GM10248 (cell line): ENCODE measurements around the gene SLC34A3.

Experiments used
- CTCF ChIA-PET: fragments of 300-600 bp; sonication (Branson Sonifier 250); formaldehyde crosslinking; extraction: SDS; loops from one replicate; lab custom pipeline; 2021; ENCODE audit warnings: antibody characterized with exemption; lab: Yijun Ruan, JAX
- POLR2A ChIA-PET: fragments of 350-650 bp; sonication (Branson Sonifier 250); formaldehyde crosslinking; extraction: SDS; loops from one replicate; lab custom pipeline; 2020; ENCODE audit warnings: antibody characterized with exemption; lab: Yijun Ruan, JAX
- DNase-seq: peaks from one replicate; pipeline ENCODE4 v3.0.0; 2012; ENCODE audit errors: extremely low spot score
- TF ChIP-seq, protein P1 (sequence below): IDR thresholded peaks from 2 replicates; pipeline ENCODE4 v1.5.1; 2012; ENCODE audit warnings: mild to moderate bottlenecking, low read depth; ENCODE audit errors: extremely low read depth, missing control alignments, control extremely low read depth

The SLC34A3 gene

DNA sequence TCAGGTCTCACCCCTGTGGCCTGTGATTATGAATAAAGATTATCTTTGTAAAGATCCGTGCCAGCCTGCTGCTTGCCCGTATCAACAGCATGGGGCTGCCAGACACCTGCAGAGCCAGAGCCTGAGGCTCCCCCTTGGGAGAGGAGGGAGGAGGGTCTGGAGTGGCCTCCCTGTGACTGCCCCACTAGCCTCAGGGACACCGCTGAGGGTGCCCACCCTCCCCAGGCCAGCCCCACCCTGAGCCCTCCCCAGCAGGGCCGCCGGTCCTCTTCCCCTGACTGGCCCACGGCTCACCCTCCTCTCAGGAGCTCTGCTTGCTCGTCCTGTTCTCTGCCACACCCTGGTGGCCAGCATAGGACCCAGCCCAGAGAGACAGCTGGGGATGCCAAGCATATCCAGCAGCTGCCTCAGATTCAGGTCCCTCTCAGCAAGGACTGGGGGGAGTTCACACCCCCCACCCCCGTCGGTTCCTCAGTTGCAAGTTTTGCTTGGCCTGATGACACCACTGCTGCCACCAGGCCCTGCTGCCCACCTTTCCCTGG, 40.3 kb upstream of the SLC34A3 start:
- no peak for DNase-seq
- ChIA-PET CTCF (interaction anchor here (0.9 to 4.0 kb wide), 8 partner anchors 10 to 44 kb away, joined by 3 to 18 read pairs (median 12); partner anchors contain the start of genes CYSRT1, RNF208, RNF224 and TPRN), POLR2A (no interaction called here)
- TF ChIP-seq, protein P1, sequence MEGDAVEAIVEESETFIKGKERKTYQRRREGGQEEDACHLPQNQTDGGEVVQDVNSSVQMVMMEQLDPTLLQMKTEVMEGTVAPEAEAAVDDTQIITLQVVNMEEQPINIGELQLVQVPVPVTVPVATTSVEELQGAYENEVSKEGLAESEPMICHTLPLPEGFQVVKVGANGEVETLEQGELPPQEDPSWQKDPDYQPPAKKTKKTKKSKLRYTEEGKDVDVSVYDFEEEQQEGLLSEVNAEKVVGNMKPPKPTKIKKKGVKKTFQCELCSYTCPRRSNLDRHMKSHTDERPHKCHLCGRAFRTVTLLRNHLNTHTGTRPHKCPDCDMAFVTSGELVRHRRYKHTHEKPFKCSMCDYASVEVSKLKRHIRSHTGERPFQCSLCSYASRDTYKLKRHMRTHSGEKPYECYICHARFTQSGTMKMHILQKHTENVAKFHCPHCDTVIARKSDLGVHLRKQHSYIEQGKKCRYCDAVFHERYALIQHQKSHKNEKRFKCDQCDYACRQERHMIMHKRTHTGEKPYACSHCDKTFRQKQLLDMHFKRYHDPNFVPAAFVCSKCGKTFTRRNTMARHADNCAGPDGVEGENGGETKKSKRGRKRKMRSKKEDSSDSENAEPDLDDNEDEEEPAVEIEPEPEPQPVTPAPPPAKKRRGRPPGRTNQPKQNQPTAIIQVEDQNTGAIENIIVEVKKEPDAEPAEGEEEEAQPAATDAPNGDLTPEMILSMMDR = no peak

DNA sequence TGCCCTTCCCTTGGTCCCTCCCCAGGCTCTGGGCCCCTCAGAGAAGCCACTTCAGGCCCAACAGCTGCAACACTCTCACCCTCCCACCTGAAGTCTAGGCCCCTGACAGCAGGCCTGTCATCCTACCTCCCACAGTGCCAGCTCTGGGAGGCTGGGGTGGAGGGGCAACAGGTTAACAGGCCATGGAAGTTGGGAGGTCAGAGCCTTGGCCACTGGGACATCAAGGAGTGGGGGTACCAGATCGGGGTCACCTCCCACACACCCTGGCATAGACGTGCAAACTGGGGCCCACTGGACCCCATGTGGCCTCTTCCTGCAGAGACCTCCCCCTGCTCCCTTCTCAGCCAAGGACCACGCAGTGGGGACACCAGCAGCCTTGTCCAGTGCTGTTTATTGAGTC, 39.5 kb upstream of the SLC34A3 start:
- TF ChIP-seq, protein P1 = no peak
- ChIA-PET POLR2A (no interaction called here), CTCF (interaction anchor here (1.7 to 4.0 kb wide), 2 partner anchors 36 to 45 kb away, joined by 9 to 17 read pairs; partner anchors contain the start of gene RNF224)
- DNase-seq = no peak

DNA sequence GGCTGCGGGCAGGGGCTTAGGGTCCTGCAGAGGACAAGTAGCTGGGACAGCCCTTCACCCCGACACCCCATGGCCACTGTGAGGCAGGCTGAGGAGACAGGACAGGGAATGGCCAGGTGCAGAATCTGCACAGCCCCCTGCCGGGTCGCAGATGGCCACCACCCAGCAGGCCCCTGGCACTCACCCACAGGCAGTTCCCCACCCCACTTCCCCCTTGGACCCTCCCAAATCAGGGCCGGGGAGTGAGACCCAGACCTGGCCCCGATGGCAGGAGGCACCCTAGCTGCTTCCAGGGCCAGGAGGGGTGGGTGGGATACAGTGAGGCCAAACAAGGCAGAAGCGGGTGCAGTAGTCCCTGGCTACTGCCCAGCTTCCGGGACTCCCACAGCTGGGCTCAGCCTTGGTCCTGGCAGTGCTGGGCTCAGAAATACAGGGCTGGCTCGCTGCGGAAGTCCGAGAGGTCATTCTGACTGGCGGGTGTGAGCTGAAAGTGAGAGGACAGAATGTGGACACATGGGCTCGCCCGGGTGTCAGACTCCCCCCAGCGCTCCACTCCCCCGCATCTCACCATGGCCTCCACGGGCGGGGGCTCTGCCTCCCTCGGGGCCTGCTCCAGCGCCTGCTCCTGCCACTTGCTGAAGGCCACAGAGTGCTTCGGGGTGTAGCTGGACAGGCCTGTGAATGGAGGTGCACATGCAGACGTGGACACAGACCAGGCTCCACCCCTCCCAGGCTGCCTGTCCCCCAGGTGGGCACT, 38.8 kb upstream of the SLC34A3 start:
- no peak for DNase-seq
- ChIA-PET POLR2A (no interaction called here), CTCF (interaction anchor here (1.7 to 4.0 kb wide), 2 partner anchors 35 to 45 kb away, joined by 9 to 17 read pairs; partner anchors contain the start of gene RNF224)
- TF ChIP-seq, protein P1 = no peak

DNA sequence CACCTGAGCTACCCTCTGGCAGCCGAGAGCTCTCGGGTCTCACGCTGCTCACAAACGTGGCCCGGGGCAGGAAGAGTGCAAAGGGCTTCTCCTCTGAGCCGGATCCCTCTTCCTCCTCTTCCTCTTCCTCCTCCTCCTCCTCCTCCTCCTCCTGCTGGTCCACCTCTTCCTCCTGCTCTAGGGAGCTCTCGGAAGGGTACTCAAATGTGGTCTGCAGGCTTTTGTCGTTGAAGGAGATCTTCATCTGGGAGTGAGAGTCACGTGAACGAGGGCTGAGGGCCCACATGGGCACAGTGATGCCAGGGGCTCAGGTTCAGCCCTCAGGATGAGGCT, 38.3 kb upstream of the SLC34A3 start:
- POLR2A ChIA-PET = interaction anchor here (0.6 kb wide), 1 partner anchor 24 kb away, joined by 4 read pairs; no protein-coding TSS in a partner anchor
- TF ChIP-seq, protein P1 = no peak
- DNase-seq = no peak
- CTCF ChIA-PET = interaction anchor here (1.3 to 4.0 kb wide), 3 partner anchors 17 to 44 kb away, joined by 3 to 17 read pairs (median 9); partner anchors contain the start of gene RNF224

DNA sequence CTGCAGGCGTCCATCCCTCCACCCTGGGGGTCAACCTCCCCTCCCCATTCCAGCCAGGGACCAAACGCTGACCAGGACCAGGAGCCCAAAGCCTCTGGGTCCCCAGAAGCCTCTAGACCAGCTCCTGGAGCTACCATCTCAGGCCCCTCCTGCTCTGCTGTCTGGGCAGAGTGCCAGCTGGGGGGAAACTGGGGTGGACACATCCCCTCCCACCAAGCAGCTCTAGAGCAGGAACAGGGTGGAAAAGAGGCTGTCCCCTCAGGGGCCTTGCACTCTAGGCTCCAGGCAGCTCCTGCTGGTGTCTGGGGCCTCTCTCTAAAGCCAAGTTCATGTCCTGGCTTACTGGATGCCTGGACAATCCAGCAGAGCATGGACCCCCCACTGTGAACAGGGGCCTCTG, 37.8 kb upstream of the SLC34A3 start:
- DNase-seq = no peak
- TF ChIP-seq, protein P1 = no peak
- ChIA-PET CTCF (interaction anchor here (1.3 to 4.0 kb wide), 3 partner anchors 17 to 44 kb away, joined by 3 to 17 read pairs (median 9); partner anchors contain the start of gene RNF224), POLR2A (interaction anchor here (0.6 kb wide), 1 partner anchor 23 kb away, joined by 4 read pairs; no protein-coding TSS in a partner anchor)

DNA sequence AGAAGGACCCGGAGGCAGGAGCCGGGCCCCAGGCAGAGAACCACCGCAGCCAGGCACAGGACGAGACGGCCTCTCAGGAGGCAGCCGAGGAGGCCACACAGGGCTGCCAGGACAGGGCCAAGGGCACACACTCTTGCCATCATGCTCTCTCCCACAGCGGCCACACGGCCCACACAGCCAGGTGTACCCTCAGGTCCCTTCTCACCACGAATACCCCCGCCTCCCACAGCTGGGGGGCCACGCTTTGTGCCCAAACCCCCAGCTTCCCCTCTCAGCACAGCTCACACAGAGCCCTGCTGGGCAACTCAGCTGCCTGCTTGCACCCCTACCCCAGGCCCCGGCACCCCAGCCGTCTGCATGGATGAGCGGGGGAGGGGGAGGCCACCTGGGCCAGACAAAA, 36.9 kb upstream of the SLC34A3 start:
- POLR2A ChIA-PET = interaction anchor here (0.5 kb wide), 1 partner anchor 57 kb away, joined by 9 read pairs; no protein-coding TSS in a partner anchor
- DNase-seq = no peak
- CTCF ChIA-PET = interaction anchor here (0.9 to 4.0 kb wide), 4 partner anchors 14 to 43 kb away, joined by 3 to 17 read pairs (median 8); partner anchors contain the start of gene RNF224

More for the DNA sequence above, 36.9 kb upstream of the SLC34A3 start:
- TF ChIP-seq, protein P1 = no peak
